ENCODE data around the gene TELO2. TPM values are rescaled to one million over a fixed set of nuclear protein-coding genes. Genes with fewer than 3 reads are reported as not detected.

The TELO2 gene
- total RNA-seq, 1 experiment from 2014 or later: 48.7 TPM

DNA sequence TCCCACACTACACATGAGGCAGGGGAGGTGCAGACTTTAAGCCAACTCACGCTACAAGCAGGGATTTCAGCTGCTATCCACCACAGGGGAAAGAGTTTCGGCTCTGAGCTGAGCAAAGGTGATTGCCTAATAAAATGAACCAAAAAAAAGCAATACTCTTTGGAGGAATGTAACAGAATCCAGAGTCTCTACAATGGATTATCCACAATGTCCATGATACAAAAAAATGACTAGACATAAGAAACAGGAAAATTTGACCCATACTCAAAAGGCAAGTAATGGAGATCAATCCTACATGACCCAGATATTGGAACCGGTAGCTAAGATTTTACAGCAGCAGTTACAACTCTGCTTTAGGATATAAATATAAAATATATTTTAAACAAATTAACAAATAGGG is 21.3 kb downstream of the TELO2 start:
- Histone ChIP-seq H3K36me3 (peaks cover 28% of the 10 kb centered on the region), H3K9me3 (no peaks in the 10 kb centered on the region), H3K4me3 (no peak overlapping the region), H3K27me3 (no peaks in the 10 kb centered on the region)
- no peak for DNase-seq

DNA sequence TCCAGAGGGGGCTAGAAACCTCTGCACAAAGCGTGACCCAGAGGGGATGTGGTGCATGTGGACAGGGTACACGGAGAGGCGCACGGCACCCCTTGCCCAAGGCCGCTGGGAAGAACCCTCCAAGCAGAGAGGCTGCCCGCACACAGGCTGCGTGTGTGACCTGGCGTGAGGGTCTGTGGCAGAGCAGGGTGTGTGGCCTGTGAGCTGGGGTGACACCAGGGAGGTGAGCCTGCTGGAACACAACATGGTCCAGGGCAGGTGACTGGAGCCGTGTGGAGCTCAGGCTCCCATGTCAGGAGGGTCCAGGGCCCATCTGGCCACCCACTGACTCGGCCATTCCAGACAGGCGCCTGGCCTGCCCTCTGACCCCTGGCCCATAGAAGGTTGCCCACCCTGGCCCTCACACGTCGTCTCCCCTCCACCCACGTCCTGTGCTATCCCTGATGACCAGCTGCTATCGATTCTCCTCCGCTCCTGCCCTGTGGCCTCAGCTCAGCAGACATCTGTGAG is 25.5 kb downstream of the TELO2 start:
- DNase-seq: no peak
- H3K9me3 ChIP-seq: no peaks in the 10 kb centered on the region
- H3K4me3 ChIP-seq: no peak overlapping the region
- no peaks in the 10 kb centered on the region for H3K27me3 ChIP-seq
- H3K36me3 ChIP-seq: no peaks in the 10 kb centered on the region

DNA sequence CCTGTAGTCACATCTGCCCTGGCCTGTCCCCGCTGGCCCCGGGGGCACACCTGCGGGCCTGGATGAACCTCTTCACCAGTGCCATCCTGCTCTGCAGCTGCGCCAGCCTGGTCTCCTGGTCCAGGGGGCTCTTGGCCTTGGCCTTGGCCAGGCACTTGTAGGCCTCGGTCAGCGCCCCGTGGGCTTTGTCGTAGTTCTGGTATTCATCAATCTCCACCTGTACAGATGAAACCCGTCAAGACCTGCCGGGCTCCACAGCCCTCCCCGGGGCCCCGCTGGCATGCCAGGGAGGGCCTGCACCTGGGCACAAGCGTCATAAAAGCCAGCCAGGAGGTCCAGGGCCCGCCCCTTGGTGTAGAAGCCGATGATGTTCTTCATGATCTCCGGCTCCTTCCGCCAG is 26.7 kb downstream of the TELO2 start:
- Histone ChIP-seq H3K4me3 (no peak overlapping the region), H3K9me3 (no peaks in the 10 kb centered on the region), H3K36me3 (no peaks in the 10 kb centered on the region), H3K27me3 (no peaks in the 10 kb centered on the region)
- no peak for DNase-seq

DNA sequence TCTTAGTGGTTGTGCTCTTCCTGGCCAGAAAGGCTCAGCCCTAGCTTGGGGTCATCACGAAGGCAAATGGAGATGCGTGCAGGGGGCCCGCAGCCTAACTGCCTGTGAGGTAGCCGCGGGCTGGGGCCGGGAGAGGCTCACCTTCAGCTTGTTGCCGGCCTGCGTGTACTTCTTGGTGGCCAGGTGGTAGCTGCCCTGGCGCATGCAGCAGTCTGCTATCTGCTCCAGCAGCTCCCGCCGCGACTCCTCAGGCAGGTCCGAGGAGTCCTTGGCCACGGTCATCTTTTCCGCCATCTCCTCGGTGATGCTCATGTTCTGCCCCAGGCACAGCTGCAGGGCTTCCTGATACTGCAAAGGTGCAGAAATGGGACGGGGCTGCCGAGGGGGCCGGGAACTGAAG is 27.3 kb downstream of the TELO2 start:
- DNase-seq: no peak
- H3K27me3 ChIP-seq: no peaks in the 10 kb centered on the region
- no peak overlapping the region for H3K4me3 ChIP-seq
- no peaks in the 10 kb centered on the region for H3K36me3 ChIP-seq
- H3K9me3 ChIP-seq: no peaks in the 10 kb centered on the region

DNA sequence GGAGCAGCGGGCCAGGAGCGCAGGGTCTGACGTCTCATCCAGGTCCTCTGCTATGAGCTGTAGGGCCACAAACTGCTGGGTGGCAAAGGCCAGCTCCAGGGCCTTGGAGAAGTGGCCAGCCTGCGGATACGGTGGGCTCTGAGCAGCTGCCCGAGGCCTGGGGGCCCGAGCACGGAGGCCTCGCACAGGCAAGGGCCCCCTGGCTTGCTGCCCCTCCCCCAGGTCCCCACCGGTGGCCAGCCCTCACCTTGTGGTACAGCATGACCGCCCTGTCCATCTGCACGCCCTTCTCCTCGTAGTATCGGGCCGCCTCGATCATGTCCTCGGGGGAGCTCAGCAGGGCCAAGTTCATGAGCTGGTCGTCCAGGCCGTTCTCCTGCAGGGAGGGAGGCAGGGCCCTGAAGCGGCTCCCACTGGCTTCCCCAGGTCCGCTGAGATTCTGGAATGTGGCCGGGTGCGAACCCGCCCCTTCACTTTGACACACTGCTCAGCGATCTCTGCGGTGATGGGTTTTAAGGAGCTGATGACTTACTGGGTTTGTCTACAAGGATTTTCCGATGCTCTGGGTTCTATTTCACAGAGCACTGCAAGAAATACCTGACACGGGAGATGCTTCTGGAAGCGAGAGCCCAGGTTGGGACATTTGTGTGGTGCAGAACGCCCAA is 30.6 kb downstream of the TELO2 start:
- Histone ChIP-seq H3K9me3 (no peaks in the 10 kb centered on the region), H3K27me3 (no peaks in the 10 kb centered on the region), H3K36me3 (no peaks in the 10 kb centered on the region), H3K4me3 (no peak overlapping the region)
- DNase-seq: no peak

DNA sequence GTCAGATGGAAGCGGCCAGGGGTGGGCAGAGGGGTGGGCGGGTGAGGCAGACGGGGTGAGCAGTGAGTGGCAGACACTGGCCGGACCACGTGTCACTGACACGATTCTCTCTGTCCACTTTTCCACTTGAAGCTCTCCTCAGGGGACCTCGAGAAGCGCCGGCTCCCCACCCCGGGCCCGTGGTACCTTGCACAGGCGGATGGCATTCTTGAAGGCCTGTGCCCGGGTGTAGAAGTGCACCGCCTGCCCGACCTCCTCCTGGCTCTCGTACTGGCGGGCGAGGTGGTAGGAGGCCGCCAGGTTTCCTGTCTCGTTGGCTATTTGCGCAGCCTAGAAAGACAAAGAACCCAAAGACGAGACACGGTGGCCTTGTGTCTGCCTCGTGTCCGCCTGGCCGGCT is 31.2 kb downstream of the TELO2 start:
- no peak for DNase-seq
- Histone ChIP-seq H3K4me3 (no peak overlapping the region), H3K36me3 (no peaks in the 10 kb centered on the region), H3K27me3 (no peaks in the 10 kb centered on the region), H3K9me3 (no peaks in the 10 kb centered on the region)

DNA sequence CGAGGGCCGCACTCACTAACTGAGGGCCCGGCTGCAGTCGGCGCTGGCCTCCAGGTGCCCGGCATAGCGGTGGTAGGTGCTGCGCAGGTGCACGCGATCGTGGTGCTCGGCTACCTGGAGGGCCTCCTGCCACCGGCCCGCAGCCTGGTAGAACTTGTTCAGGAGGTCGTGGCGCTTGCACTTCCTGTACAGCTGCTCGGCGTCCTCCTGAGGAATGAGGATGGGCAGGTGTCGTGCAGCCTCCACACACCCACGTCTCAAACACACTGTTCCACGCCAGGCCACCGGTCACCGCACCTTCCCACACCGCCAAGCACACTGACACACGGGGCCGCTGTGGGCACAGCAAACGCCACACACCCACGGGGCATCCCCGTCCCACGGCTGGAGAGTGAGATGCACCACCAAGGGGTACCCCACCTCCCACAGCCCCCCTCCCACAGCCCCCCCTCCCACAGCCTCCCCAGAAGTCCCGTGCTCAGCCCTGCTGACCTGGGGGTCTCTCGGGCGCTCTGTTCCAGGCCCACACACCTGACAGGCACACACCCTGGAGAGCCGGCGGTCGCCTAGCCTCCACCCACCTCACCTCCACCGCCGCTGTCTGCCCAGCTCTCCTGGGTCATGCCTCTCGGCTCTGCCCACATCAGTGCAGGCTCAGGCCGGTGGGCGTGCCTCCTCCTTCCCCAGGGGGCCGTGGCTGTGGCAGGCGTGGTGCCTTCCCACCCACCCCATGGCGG is 32.9 kb downstream of the TELO2 start:
- Histone ChIP-seq H3K36me3 (no peaks in the 10 kb centered on the region), H3K4me3 (no peak overlapping the region), H3K27me3 (no peaks in the 10 kb centered on the region), H3K9me3 (no peaks in the 10 kb centered on the region)
- DNase-seq: no peak

DNA sequence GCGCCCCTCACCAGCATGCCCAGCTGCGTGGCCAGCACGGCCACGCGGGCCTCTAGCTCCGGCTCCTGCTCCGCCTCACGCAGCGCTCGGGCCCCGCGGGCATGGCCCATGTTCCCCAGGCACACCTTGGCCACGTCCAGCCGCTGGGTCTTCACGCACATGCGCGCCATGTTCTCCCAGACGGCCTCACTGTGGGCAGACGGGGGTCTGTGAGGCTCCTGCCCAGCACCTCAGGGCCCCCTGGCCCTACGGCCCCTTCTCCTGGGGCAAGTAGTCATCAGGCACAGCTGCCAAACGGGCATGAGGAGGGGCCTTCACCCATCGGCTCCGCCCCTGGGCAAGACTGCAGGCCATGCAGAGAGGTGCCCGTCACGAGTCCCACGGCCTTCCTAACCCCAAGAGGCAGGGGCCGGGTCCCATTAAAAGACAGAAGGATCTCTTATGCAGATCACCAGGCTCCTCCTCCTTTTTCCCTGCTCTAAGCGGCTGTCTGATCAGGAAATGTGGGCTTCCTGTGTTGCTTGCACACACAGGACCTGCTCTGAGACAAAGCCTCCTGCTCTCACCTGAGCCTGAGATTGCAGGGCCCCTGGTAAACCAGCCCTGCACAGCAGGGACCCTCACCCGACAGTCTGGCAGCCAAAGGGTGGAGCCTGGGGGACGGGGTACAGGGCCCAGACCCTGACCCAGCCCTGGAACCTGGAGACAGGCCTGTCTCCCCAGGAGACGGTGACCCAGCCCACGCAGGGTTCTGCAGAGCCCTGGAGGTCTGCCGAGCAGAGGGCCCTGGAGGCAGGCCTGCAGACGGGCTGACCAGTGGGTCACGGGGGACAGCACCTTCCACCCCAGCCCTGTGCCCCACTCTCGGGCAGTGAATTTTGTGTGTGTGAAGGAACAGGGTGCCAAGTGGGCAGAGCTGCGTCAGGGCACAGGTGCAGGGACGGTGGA is 33.7 kb downstream of the TELO2 start:
- Histone ChIP-seq H3K9me3 (no peaks in the 10 kb centered on the region), H3K27me3 (no peaks in the 10 kb centered on the region), H3K4me3 (no peak overlapping the region), H3K36me3 (no peaks in the 10 kb centered on the region)
- no peak for DNase-seq

DNA sequence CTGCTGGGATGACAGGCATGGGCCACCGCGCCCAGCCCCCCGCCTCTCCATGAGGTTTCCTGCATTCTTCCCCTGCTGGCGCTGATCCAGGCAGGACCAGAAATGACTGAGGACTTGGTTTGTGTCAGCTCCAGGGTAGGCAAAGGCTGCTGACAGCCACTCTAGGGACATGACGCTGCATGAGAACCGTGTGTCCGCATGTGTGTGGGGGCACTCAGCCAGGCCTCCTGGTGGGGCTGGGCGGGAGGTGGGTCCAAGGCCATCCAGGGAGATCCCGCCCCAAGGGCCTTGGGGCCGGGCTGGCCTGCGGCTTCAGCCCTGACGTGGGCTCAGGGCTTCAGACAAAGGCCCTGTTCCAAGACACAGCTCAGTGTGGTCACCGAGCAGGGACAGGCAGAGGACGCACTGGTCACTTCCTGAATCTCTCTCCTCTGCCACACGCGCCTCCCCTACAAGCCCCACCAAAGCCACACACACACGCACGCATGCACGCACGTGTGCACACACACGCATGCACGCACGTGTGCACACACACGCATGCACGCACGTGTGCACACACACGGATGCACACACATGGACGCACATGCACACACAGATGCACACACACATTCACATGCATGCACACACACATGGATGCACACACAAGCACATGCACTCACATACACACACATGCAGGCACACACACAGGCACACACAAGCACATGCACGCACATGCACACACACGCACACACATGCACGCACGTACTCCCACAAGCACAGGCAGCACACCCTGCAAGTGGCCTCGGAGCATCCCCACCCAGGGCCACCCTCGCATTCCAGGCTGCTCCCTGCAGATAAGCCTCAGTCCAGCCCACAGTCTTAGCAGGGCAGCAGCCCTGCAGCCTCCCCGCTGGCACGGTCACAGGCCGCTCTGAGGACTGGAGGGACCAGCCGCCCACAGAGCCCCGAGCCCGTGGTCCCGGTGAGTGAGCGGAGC is 35.0 kb downstream of the TELO2 start:
- Histone ChIP-seq H3K36me3 (no peaks in the 10 kb centered on the region), H3K4me3 (no peak overlapping the region), H3K9me3 (no peaks in the 10 kb centered on the region), H3K27me3 (no peaks in the 10 kb centered on the region)
- no peak for DNase-seq

DNA sequence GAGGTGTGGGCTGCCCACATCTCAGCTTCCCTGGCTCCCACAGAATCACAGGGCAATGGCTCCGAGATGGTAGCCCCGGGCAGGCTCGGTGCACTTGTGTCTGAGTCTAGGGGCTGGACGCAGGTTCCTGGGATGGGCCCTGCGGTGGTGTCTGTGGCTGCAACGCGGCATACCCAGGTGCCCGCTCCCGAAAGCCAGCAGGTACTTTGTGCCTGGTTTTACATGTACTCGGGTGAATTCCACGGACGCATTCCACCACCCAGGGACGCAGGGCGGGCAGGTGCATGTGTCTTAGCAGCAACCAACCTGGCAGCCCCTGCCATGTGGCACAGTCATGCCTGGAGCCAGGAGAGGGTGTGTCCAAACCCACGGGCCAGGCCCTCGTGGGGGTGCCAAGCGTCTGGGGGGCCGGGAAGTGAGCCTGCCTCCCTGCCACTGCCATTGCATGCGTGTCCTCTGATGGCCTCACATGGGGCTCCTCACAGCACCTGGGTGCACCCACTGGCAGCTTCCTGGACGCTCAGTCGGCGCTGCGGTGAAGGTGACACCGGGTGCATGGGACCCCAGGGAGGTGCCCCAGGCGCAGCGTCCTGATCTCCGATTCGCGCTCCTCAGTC is 35.9 kb downstream of the TELO2 start:
- DNase-seq: no peak
- Histone ChIP-seq H3K27me3 (no peaks in the 10 kb centered on the region), H3K36me3 (no peaks in the 10 kb centered on the region), H3K9me3 (no peaks in the 10 kb centered on the region), H3K4me3 (no peak overlapping the region)

DNA sequence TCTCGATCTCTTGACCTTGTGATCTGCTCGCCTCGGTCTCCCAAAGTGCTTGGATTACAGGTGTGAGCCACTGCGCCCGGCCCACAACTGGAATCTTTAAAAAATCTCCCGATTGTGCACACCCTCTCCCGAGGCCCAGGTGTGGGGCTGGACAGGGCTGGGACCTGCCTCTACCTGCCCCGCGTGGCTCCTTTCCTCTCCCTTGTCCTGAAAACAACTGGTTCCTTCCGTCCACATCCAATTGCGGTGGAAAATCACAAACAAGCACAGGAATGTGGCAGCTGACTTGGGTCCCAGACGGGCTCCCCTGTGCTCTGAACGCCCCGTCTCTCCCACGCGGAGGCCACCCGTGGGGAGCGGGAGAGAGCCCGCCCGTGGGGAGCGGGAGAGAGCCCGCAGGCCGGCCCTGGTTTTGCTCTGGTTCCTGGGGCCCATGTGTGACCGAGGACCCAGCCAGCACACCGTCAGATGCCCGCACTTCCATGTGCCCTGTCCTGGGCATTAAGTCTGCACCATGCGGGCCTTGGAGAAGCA is 37.3 kb downstream of the TELO2 start:
- Histone ChIP-seq H3K4me3 (no peak overlapping the region), H3K36me3 (no peaks in the 10 kb centered on the region), H3K9me3 (no peaks in the 10 kb centered on the region), H3K27me3 (no peaks in the 10 kb centered on the region)
- DNase-seq: no peak

DNA sequence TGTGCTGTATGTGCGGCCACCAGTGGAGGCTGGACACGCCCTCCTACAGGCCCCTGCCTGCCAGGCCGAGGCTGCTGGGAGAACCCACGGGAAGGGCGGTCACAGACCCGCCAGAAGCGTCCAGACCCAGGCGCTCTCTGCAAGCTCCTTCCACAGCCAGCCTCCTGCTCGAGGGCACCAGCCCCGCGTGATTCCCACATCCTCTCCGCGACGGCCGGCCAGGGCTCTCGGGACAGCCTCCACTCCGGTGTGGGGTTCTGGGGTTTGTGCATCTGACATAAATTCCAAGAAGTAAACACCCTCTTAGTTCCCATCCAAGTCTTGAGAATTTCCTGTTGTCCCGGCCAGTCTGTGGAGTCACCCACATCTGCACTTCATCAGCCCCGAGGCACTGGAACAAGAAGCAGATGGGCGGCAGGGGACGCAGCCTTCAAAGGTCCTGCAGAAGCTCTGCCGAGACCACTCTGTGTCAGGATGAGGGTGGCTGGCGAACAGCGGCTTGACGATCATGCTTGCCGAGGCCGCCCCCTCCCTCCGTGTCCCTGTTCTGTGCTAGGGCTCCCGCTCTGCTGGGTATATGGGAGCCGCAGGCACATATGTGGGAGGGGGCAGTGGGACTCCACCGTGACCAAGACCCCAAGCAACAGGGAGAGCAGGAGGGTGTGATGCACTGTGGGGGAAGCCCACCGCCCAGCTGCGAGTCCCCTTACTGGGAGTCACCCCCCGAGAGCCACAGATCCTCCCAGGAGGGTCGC is 37.9 kb downstream of the TELO2 start:
- Histone ChIP-seq H3K9me3 (no peaks in the 10 kb centered on the region), H3K36me3 (no peaks in the 10 kb centered on the region), H3K4me3 (no peak overlapping the region), H3K27me3 (no peaks in the 10 kb centered on the region)
- DNase-seq: no peak

DNA sequence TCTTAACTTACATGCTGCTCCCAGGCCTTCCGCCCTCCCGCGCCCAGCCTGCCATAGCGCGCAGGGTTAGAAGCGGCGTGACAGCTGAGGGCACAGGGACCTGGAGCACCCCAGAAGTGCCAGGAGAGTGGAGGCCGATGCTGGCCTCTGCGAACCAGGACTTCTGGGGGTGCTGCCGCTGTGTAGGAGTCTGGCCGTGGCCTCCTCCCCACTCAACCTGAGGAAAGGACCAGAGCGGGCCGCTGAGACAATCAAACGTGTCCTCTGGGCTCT is 38.4 kb downstream of the TELO2 start:
- H3K27me3 ChIP-seq: no peaks in the 10 kb centered on the region
- H3K4me3 ChIP-seq: no peak overlapping the region
- DNase-seq: no peak
- no peaks in the 10 kb centered on the region for H3K36me3 ChIP-seq
- H3K9me3 ChIP-seq: no peaks in the 10 kb centered on the region

DNA sequence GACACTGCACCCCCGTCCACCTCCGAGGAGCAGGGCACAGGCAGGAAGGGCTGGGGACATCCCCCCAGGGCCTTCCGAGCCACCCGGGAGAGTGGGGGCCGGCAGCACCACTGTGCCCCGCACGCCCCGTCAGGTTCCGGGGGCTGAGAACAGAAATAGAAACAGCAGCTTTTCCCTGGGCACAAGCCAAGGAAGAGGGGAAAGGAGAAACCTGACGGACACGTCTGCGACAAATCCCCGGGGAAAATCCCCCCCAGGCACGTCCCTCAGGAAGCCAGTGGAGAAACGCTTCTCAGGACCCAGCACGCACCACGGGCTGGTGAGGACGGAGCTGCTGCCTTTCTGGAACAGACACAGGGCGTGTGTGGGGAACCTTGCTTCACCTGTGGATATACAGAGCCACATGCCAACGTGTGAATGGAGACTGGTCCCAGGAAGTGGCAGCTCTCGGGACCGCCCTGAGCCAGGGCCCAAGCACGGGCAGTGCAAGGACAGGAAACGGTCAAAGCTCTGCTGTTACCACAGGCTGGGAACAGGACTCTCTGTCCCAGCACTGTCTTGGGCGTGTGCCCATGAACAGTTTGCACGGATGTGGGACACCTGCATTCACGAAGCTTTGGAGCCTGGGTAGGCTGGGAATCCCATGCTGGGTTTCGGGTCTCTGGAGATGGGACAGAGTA is 39.1 kb downstream of the TELO2 start:
- H3K27me3 ChIP-seq: no peaks in the 10 kb centered on the region
- no peak for DNase-seq
- H3K9me3 ChIP-seq: no peaks in the 10 kb centered on the region
- no peaks in the 10 kb centered on the region for H3K36me3 ChIP-seq
- H3K4me3 ChIP-seq: no peak overlapping the region

DNA sequence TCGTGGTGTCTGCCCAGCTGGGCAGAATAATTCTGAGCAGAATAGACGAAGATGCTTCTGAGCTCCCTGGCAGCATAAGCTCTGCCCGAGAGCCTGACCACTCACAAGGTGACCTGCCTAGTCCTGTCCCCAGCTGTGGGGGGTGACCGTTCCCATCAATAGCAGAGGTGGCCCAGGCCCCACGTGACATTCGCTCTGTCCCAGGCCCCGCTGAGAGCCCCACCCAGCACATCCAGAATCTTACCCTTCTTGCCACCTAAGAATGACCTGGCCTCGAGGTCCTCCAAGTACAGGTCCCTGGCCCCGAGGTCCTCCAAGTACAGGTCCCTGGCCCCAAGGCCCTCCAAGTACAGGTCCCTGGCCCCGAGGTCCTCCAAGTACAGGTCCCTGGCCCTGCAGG is 39.6 kb downstream of the TELO2 start:
- Histone ChIP-seq H3K27me3 (no peaks in the 10 kb centered on the region), H3K36me3 (no peaks in the 10 kb centered on the region), H3K9me3 (no peaks in the 10 kb centered on the region), H3K4me3 (no peak overlapping the region)
- DNase-seq: no peak
